ENCODE results near the gene BATF3. TPM values are rescaled to one million over a fixed set of nuclear protein-coding genes. Genes with fewer than 3 reads are reported as not detected.
"Not testable (repeated sequence)": the region's sequence is repeated elsewhere in the genome, so short reads cannot be mapped to it uniquely, and the experiment has no call there.

BATF3 gene
- total RNA-seq, 1 donor from 2014 or later = 7.9 TPM

DNA sequence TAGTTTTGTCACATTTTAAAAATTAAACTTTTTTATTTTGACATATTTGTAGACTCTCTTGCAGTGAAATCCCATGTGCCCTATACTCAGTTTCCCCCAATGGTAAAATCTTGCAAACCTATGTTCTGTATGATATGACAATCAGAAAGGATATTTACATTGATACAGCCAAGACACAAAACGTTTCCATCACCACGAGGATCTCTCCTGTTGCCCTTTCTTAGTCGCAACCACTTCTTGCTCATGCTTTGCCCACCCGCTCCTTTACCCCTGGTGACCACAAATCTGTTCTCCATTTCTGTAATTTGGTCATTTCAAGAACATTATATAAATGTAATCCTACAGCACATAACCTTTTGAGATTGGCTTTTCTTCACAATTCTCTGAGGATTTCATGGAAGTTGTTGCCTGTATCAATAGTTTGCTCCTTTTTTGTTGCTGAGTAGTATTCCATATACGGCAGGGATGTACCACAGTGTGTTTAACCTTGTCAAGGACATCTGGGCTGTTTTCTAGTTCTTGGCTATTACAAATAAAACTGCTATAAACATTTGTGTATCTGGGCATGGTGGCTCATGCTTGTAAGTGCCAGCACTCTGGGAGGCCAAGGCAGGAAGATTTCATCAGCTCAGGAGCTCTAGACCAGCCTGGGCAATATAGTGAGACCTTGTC, 14.0 kb upstream of the BATF3 start:
- TF ChIP-seq POLR2A (IDR thresholded peaks at IDR 0.05) (no peak), POLR2AphosphoS5 (IDR thresholded peaks at IDR 0.05; ENCODE audit: insufficient read depth in 1 of 2, low read depth in 1 of 2) (no peak)
- TF ChIP-seq, protein P1, sequence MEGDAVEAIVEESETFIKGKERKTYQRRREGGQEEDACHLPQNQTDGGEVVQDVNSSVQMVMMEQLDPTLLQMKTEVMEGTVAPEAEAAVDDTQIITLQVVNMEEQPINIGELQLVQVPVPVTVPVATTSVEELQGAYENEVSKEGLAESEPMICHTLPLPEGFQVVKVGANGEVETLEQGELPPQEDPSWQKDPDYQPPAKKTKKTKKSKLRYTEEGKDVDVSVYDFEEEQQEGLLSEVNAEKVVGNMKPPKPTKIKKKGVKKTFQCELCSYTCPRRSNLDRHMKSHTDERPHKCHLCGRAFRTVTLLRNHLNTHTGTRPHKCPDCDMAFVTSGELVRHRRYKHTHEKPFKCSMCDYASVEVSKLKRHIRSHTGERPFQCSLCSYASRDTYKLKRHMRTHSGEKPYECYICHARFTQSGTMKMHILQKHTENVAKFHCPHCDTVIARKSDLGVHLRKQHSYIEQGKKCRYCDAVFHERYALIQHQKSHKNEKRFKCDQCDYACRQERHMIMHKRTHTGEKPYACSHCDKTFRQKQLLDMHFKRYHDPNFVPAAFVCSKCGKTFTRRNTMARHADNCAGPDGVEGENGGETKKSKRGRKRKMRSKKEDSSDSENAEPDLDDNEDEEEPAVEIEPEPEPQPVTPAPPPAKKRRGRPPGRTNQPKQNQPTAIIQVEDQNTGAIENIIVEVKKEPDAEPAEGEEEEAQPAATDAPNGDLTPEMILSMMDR (IDR thresholded peaks at IDR 0.05) = no peak
- DNase-seq (ENCODE audit: extremely low spot score in 2 of 2) = no peak
- no peak overlapping the region for H3K4me3 ChIP-seq
- intact Hi-C loops (cut with DNase I) = no loop called here
- H3K27ac ChIP-seq = no peak overlapping the region
- no peaks in the 10 kb centered on the region for H3K9me3 ChIP-seq
- H3K27me3 ChIP-seq = no peaks in the 10 kb centered on the region
- H3K36me3 ChIP-seq = no peaks in the 10 kb centered on the region
- H3K4me1 ChIP-seq = no peaks in the 10 kb centered on the region

DNA sequence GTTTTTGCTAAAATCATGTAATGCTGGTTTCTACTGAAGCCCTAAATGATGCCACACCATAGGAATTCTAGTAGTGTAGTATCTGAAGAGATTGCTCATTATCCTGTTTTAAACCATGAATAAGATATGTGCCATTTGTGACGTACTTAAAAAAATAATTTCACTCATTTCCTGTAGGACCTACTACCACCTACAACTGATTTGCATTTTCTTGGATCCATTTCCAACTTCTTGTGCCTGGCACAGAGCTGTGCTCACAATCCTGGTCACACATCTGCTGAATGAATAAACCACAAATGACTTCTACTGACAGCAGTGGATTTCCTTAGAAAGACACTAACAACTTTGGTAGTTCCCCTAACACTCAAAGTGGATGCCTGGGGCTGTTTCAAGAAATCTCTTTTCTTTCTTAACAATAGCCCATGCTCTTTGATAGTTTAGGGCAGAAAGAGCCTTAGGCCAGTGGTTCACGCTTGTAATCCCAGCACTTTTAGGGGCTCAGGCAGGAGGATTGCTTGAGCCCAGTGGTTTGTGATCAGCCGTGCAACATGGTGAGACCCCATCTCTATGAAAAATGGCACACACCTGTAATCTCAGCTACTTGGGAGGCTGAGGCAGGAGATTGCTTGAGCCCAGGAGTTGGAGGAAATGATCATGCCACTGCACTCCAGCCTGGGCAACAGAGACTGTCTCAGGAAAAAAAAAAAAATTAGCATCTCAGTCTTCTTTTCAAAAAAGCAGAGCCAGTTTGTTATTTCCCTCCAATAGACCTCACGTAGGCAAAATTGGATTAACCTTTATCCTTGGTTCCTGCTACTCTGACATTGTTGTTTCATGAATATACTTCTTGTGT, 13.0 kb upstream of the BATF3 start:
- Histone ChIP-seq H3K27me3 (no peaks in the 10 kb centered on the region), H3K36me3 (no peaks in the 10 kb centered on the region), H3K9me3 (no peaks in the 10 kb centered on the region), H3K27ac (no peak overlapping the region), H3K4me3 (no peak overlapping the region), H3K4me1 (no peaks in the 10 kb centered on the region)
- TF ChIP-seq, protein P1 (IDR thresholded peaks at IDR 0.05) = no peak
- intact Hi-C loops (cut with DNase I) = no loop called here
- no peak for DNase-seq (ENCODE audit: extremely low spot score in 2 of 2)

DNA sequence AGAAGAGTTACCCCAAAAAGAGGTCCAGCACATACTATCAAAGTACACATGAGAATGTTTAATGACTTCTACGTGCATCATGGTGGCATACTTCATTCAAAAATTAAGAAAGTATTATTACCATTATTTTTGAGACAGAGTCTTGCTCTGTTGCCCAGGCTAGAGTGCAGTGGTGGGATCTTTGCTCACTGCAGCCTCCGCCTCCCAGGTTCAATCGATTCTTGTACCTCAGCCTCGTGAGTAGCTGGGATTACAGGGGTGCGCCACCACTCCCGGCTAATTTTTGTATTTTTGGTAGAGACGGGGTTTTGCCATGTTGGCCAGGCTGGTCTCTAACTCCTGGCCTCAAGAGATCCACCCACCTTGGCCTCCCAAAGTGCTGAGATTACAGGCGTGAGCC, 12.3 kb upstream of the BATF3 start:
- not testable (repeated sequence) for H3K4me3 ChIP-seq; H3K36me3 ChIP-seq; H3K27ac ChIP-seq; H3K27me3 ChIP-seq; H3K9me3 ChIP-seq; H3K4me1 ChIP-seq; DNase-seq (ENCODE audit: extremely low spot score in 2 of 2)
- intact Hi-C loops (cut with DNase I) = loop anchor here (1.0 kb wide), 1 partner anchor 18 kb away; no protein-coding TSS in a partner anchor

GRCh38 chr1:212710566-212710965, 10.9 kb upstream of the BATF3 start:
- Histone ChIP-seq H3K27ac (no peak overlapping the region), H3K36me3 (no peaks in the 10 kb centered on the region), H3K27me3 (no peaks in the 10 kb centered on the region), H3K4me3 (no peak overlapping the region), H3K9me3 (no peaks in the 10 kb centered on the region), H3K4me1 (no peaks in the 10 kb centered on the region)
- intact Hi-C loops (cut with DNase I) = no loop called here
- no peak for TF ChIP-seq POLR2A (IDR thresholded peaks at IDR 0.05)
- no peak for TF ChIP-seq POLR2AphosphoS5 (IDR thresholded peaks at IDR 0.05; ENCODE audit: insufficient read depth in 1 of 2, low read depth in 1 of 2)
- TF ChIP-seq, protein P1 (IDR thresholded peaks at IDR 0.05) = no peak
- DNase-seq (ENCODE audit: extremely low spot score in 2 of 2) = no peak

DNA sequence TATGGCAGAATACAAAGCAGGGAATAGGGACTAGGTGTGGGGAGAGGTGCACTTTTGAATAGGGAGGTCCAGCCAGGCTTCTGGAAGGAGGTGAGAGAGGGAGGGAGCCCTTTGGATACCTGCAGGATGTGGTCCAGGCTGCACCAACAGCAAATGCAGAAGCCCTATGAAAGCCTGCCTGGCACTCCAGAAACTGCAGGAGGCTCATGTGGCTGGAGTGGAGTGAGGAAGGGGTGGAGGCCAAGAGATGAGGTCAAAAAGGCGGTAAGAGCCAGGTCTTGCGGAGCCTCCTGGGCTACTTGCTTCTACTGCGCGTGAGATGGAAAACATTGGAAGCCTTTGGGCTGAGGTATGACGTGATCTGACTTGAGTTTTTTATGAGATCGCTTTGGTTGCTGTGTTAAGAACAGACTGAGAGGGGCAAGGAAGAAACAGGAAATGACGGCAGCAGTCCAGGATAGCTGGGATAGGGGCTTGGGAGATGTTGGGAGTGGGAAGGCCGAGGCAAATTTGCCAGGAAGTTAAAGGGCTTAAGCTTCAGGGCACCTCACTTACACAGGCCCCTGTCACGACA, 4.4 kb upstream of the BATF3 start:
- no peak for DNase-seq (ENCODE audit: extremely low spot score in 2 of 2)
- Histone ChIP-seq H3K9me3 (no peaks in the 10 kb centered on the region), H3K27ac (no peak overlapping the region), H3K4me1 (peaks cover 11% of the 10 kb centered on the region), H3K27me3 (no peaks in the 10 kb centered on the region), H3K4me3 (no peak overlapping the region), H3K36me3 (no peaks in the 10 kb centered on the region)
- TF ChIP-seq POLR2A (IDR thresholded peaks at IDR 0.05) (no peak), POLR2AphosphoS5 (IDR thresholded peaks at IDR 0.05; ENCODE audit: insufficient read depth in 1 of 2, low read depth in 1 of 2) (no peak)
- TF ChIP-seq, protein P1 (IDR thresholded peaks at IDR 0.05) = no peak
- intact Hi-C loops (cut with DNase I) = no loop called here

Data from vagina (tissue), 2 donors.